Subcutaneous abdominal adipose tissue (tissue), 5 donors: ENCODE data around the gene RNF217.
A peak's percentile ranks its signal among the peaks of the same experiment; 100 is the strongest.

Experiments used
- H3K27ac ChIP-seq: one replicate; pipeline ENCODE4 v1.7.0; 2013; ENCODE audit warnings: low read depth, mild to moderate bottlenecking, inconsistent platforms, low read length, moderate library complexity
- H3K27me3 ChIP-seq, 5 donors: one replicate each; pipeline ENCODE4 v1.7.0; 2013; ENCODE audit warnings: low read length in 5 of 5, inconsistent platforms in 1 of 5; ENCODE audit not compliant: control insufficient read depth in 5 of 5, insufficient read depth in 4 of 5
- H3K36me3 ChIP-seq, 5 donors: one replicate each; pipeline ENCODE4 v1.7.0; 2013; ENCODE audit warnings: low read length in 5 of 5; ENCODE audit not compliant: control insufficient read depth in 5 of 5, insufficient read depth in 5 of 5
- H3K4me1 ChIP-seq, 5 donors: one replicate each; pipeline ENCODE4 v1.7.0; 2013; ENCODE audit warnings: low read length in 5 of 5, mild to moderate bottlenecking in 3 of 5, moderate library complexity in 1 of 5; ENCODE audit not compliant: control insufficient read depth in 5 of 5, insufficient read depth in 5 of 5
- H3K4me3 ChIP-seq, 5 donors: one replicate each; pipeline ENCODE4 v1.7.0; 2013; ENCODE audit warnings: low read length in 5 of 5, low read depth in 1 of 5
- H3K9ac ChIP-seq, 5 donors: one replicate each; pipeline ENCODE4 v1.7.0; 2013; ENCODE audit warnings: low read length in 5 of 5, mild to moderate bottlenecking in 4 of 5, moderate library complexity in 3 of 5
- H3K9me3 ChIP-seq, 5 donors: one replicate each; pipeline ENCODE4 v1.7.0; 2013; ENCODE audit warnings: low read length in 5 of 5; ENCODE audit not compliant: control insufficient read depth in 5 of 5
- donor health status: healthy.
- donor health status: healthy.
- donor health status: healthy.
- donor health status: healthy.
- donor health status: healthy.

Gene RNF217

GRCh38 chr6:125009578-125009977, 47.3 kb downstream of the RNF217 start:
- H3K9me3 ChIP-seq: no peaks in the 10 kb centered on the region
- H3K36me3 ChIP-seq: no peaks in the 10 kb centered on the region
- no peaks in the 10 kb centered on the region for H3K27me3 ChIP-seq
- peak overlapping the region; percentile 26 for H3K27ac ChIP-seq
- H3K4me3 ChIP-seq: no peak overlapping the region
- no peak overlapping the region for H3K9ac ChIP-seq
- H3K4me1 ChIP-seq: peaks cover 0 to 24% (median 21%) of the 10 kb centered on the region in 5 donors

GRCh38 chr6:125013938-125014660, 51.9 kb downstream of the RNF217 start:
- H3K4me1 ChIP-seq: peaks cover 0 to 26% (median 20%) of the 10 kb centered on the region in 5 donors
- no peaks in the 10 kb centered on the region for H3K9me3 ChIP-seq
- H3K27ac ChIP-seq: peak overlapping the region; percentile 77
- no peaks in the 10 kb centered on the region for H3K27me3 ChIP-seq
- peak overlapping the region in 1 of 5 donors; percentile 32 for H3K9ac ChIP-seq
- peak overlapping the region in 1 of 5 donors; percentile 29 for H3K4me3 ChIP-seq
- H3K36me3 ChIP-seq: no peaks in the 10 kb centered on the region

- Histone ChIP-seq H3K27ac (peak overlapping the region; percentile 77), H3K4me3 (no peak overlapping the region)
Measured at GRCh38 chr6:125014661-125014957, 52.4 kb downstream of the RNF217 start.

GRCh38 chr6:125015152-125015551, 52.9 kb downstream of the RNF217 start:
- Histone ChIP-seq H3K4me3 (no peak overlapping the region), H3K27ac (peak overlapping the region; percentile 77), H3K4me1 (peaks cover 0 to 24% (median 14%) of the 10 kb centered on the region in 5 donors), H3K9me3 (no peaks in the 10 kb centered on the region), H3K9ac (peak overlapping the region in 1 of 5 donors; percentile 32), H3K27me3 (no peaks in the 10 kb centered on the region), H3K36me3 (no peaks in the 10 kb centered on the region)

More at GRCh38 chr6:125014661-125014957, 52.4 kb downstream of the RNF217 start:
- no peaks in the 10 kb centered on the region for H3K9me3 ChIP-seq
- no peaks in the 10 kb centered on the region for H3K36me3 ChIP-seq
- peaks cover 0 to 23% (median 14%) of the 10 kb centered on the region in 5 donors for H3K4me1 ChIP-seq
- H3K9ac ChIP-seq: peak overlapping the region in 1 of 5 donors; percentile 32
- H3K27me3 ChIP-seq: no peaks in the 10 kb centered on the region

- Histone ChIP-seq H3K4me3 (no peak overlapping the region), H3K27me3 (no peaks in the 10 kb centered on the region), H3K27ac (peak overlapping the region; percentile 2), H3K4me1 (peaks cover 4 to 51% (median 33%) of the 10 kb centered on the region in 5 donors), H3K9ac (no peak overlapping the region), H3K9me3 (no peaks in the 10 kb centered on the region), H3K36me3 (no peaks in the 10 kb centered on the region)
Measured at GRCh38 chr6:125018136-125018535, 55.9 kb downstream of the RNF217 start.

- no peaks in the 10 kb centered on the region for H3K9me3 ChIP-seq
- H3K4me3 ChIP-seq: no peak overlapping the region
- peaks cover 4 to 43% (median 27%) of the 10 kb centered on the region in 5 donors for H3K4me1 ChIP-seq
- H3K36me3 ChIP-seq: no peaks in the 10 kb centered on the region
- H3K27ac ChIP-seq: no peak overlapping the region
- no peak overlapping the region for H3K9ac ChIP-seq
- H3K27me3 ChIP-seq: no peaks in the 10 kb centered on the region
Measured at GRCh38 chr6:125019281-125019680, 57.0 kb downstream of the RNF217 start.

- Histone ChIP-seq H3K27me3 (no peaks in the 10 kb centered on the region), H3K4me3 (peak overlapping the region in 1 of 5 donors; percentile 14), H3K4me1 (peaks cover 4 to 38% (median 25%) of the 10 kb centered on the region in 5 donors), H3K9me3 (no peaks in the 10 kb centered on the region), H3K9ac (no peak overlapping the region), H3K36me3 (no peaks in the 10 kb centered on the region), H3K27ac (peak overlapping the region; percentile 44)
Measured at GRCh38 chr6:125019918-125020317, 57.7 kb downstream of the RNF217 start.

- peaks cover 4 to 37% (median 25%) of the 10 kb centered on the region in 5 donors for H3K4me1 ChIP-seq
- H3K27ac ChIP-seq: peak overlapping the region; percentile 44
- H3K9me3 ChIP-seq: no peaks in the 10 kb centered on the region
- H3K27me3 ChIP-seq: no peaks in the 10 kb centered on the region
- peak overlapping the region in 1 of 5 donors; percentile 32 for H3K9ac ChIP-seq
- no peak overlapping the region for H3K4me3 ChIP-seq
- no peaks in the 10 kb centered on the region for H3K36me3 ChIP-seq
Measured at GRCh38 chr6:125020385-125020784, 58.1 kb downstream of the RNF217 start.

- Histone ChIP-seq H3K4me3 (no peak overlapping the region), H3K27me3 (no peaks in the 10 kb centered on the region), H3K9me3 (no peaks in the 10 kb centered on the region), H3K36me3 (no peaks in the 10 kb centered on the region), H3K4me1 (peaks cover 4 to 37% (median 25%) of the 10 kb centered on the region in 5 donors), H3K9ac (peak overlapping the region in 3 of 5 donors; percentile 6 to 37 (median 31)), H3K27ac (peak overlapping the region; percentile 38)
Measured at GRCh38 chr6:125022391-125022989, 60.3 kb downstream of the RNF217 start.

GRCh38 chr6:125025164-125025854, 63.1 kb downstream of the RNF217 start:
- no peaks in the 10 kb centered on the region for H3K27me3 ChIP-seq
- no peaks in the 10 kb centered on the region for H3K9me3 ChIP-seq
- peaks cover 4 to 27% (median 19%) of the 10 kb centered on the region in 5 donors for H3K4me1 ChIP-seq
- no peak overlapping the region for H3K4me3 ChIP-seq
- no peaks in the 10 kb centered on the region for H3K36me3 ChIP-seq
- H3K27ac ChIP-seq: no peak overlapping the region
- H3K9ac ChIP-seq: no peak overlapping the region
